H1 (cell line): ENCODE results near the gene CBX4. TPM values are rescaled to one million over a fixed set of nuclear protein-coding genes. Genes with fewer than 3 reads are reported as not detected.

Source experiments
- ASH2L ChIP-seq: fragments of 200-600, 300-600 bp; sonication (generic); IDR thresholded peaks from one replicate; pipeline ENCODE4 v1.7.1; 2017; ENCODE audit warnings: low read length
- EZH2 ChIP-seq: fragments of 200-600 bp; sonication (generic); IDR thresholded peaks from 2 replicates; pipeline ENCODE4 v1.7.1; 2012; ENCODE audit warnings: low read depth, mild to moderate bottlenecking, moderate library complexity, low read length, inconsistent platforms; ENCODE audit not compliant: severe bottlenecking
- polyA plus RNA-seq, 7 experiments: library from polyadenylated mRNA; depleted of rRNA in 3 of 7; stranded (reverse) in 5 of 7; unstranded in 2 of 7; fragments of >200 nt in 5 of 7; fragments of 200-250 nt in 2 of 7; gene quantifications; 1 replicate in 5 of 7; 2 replicates in 1 of 7; 4 replicates in 1 of 7; pipeline versions ENCODE4 v1.2.1 to v1.2.3, GENCODE V29; 2011 to 2013; ENCODE audit warnings: missing spikeins in 2 of 7, mixed read lengths in 2 of 7
- total RNA-seq: library from RNA; stranded (reverse); fragmentation: NEBNext Ultra II Directional; extraction: Animal tissue kit (Norgen Biotek cat#: 25700); gene quantifications from 2 replicates; pipeline ENCODE4 v1.2.1, GENCODE V29; 2021

Gene CBX4
- total and polyA plus RNA-seq, 2 of the 8 experiments (the other 6 are each of a cell fraction or from before 2014, with no cell fraction given): 1.8 to 4.0 TPM

GRCh38 chr17:79871131-79871530, 31.9 kb upstream of the CBX4 start (continued):
- no peak for TF ChIP-seq EZH2
- TF ChIP-seq ASH2L: no peak
